T follicular helper cell (primary cell): ENCODE data around the gene SLC34A1.
A peak's percentile ranks its signal among the peaks of the same experiment; 100 is the strongest.

Experiments used
- DNase-seq: peaks from one replicate; pipeline ENCODE4 v3.0.0-alpha.2; 2020; ENCODE audit warnings: low read depth

Gene SLC34A1

DNA sequence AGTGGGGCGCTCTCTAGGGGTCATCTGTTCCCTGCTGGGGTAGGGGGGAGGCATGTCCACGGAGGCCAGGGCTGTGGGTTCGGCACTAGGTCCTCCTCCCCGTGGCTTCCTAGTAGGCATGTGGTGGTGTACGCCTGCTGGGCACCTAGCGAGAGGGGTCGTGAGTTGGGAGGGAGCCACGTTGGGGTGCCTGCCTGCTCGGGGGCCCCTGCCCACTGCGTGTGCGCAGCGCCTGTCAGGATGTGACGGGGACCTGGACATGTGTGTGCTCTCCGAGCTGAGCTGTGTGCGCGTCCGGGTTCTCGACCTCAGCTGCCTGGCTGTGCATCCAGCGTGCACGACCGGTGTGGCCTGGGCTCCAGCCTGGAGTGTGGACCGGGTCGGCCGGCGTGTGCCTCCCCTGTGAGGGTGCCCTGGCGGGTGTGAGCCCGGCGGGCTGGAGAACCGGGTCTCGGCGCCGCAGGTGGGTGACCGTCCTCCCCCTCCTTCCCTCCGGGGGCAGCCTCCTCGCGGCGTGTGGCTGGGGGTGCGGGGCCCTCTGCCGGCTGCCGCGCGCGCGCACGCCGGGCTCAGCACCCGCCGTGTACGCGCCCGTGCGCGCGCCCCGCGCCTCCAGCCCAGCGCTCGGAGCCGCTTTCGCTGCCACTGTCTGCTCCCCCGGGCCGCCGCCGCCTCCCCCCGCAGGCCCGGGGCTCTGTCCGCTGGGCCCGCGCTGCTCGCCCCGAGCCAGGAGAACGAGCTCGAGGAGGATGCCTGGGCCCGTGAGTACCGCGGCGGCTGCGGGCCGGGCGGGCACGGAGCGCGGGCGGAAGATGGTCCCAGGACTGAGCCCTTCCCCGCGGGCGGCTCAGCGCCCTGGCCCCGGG is 62.2 kb downstream of the SLC34A1 start, which contains the start of gene PRR7:
Gene PRR7 (plus strand): TSS at position 615 of the 866 bp plus-strand sequence. CDS start 8,254 bp downstream, outside the sequence.
- DNase-seq: peak; percentile 58

GRCh38 chr5:177447066-177447610 is 62.9 kb downstream of the SLC34A1 start:
- DNase-seq: peak; percentile 79

GRCh38 chr5:177447611-177448243 is 63.5 kb downstream of the SLC34A1 start:
- no peak for DNase-seq
